Osteocyte (in vitro differentiated cells): ENCODE measurements around the gene CDKN3. TPM values are rescaled to one million over a fixed set of nuclear protein-coding genes. Genes with fewer than 3 reads are reported as not detected.
"Not testable (repeated sequence)": the region's sequence is repeated elsewhere in the genome, so short reads cannot be mapped to it uniquely, and the experiment has no call there.

ENCODE experiments used
- DNase-seq: peaks from one replicate; pipeline ENCODE4 v3.0.0; 2021; ENCODE audit warnings: mixed read lengths; ENCODE audit not compliant: unreplicated experiment; ENCODE audit errors: extremely low spot score
- H3K27ac Mint-ChIP-seq: one replicate; pipeline ENCODE4 v1.8.0; 2021; ENCODE audit warnings: mild to moderate bottlenecking, mixed read lengths; ENCODE audit not compliant: unreplicated experiment
- H3K27me3 Mint-ChIP-seq: one replicate; pipeline ENCODE4 v1.8.0; 2021; ENCODE audit warnings: mixed read lengths; ENCODE audit not compliant: unreplicated experiment
- H3K36me3 Mint-ChIP-seq: one replicate; pipeline ENCODE4 v1.8.0; 2021; ENCODE audit warnings: mixed read lengths; ENCODE audit not compliant: unreplicated experiment
- H3K4me1 Mint-ChIP-seq: one replicate; pipeline ENCODE4 v1.8.0; 2021; ENCODE audit warnings: mixed read lengths; ENCODE audit not compliant: unreplicated experiment
- H3K4me3 Mint-ChIP-seq: one replicate; pipeline ENCODE4 v1.8.0; 2021; ENCODE audit warnings: mild to moderate bottlenecking, moderate library complexity, mixed read lengths; ENCODE audit not compliant: unreplicated experiment
- H3K9me3 Mint-ChIP-seq: one replicate; pipeline ENCODE4 v1.8.0; 2021; ENCODE audit warnings: mixed read lengths; ENCODE audit not compliant: unreplicated experiment
- CTCF ChIP-seq: fragments of 200-600 bp; sonication (generic); IDR thresholded peaks from 2 replicates; pipeline ENCODE4 v1.5.0; 2021; ENCODE audit warnings: antibody characterized with exemption, mild to moderate bottlenecking, moderate library complexity
- total RNA-seq: library from RNA; stranded (reverse); gene quantifications from 2 replicates; pipeline ENCODE4 v1.2.1, GENCODE V29; 2021

CDKN3 gene
- total RNA-seq, 1 donor from 2014 or later = 8.5 TPM

- no peaks in the 10 kb centered on the region for H3K36me3 Mint-ChIP-seq
- no peak overlapping the region for H3K27ac Mint-ChIP-seq
- H3K27me3 Mint-ChIP-seq = peaks cover 7% of the 10 kb centered on the region
- TF ChIP-seq CTCF = no peak
- H3K4me1 Mint-ChIP-seq = peaks cover 6% of the 10 kb centered on the region
- no peak overlapping the region for H3K4me3 Mint-ChIP-seq
- no peaks in the 10 kb centered on the region for H3K9me3 Mint-ChIP-seq
- no peak for DNase-seq
Measured at GRCh38 chr14:54451121-54451601, 54.4 kb downstream of the CDKN3 start.

- Mint-ChIP-seq H3K4me3 (no peak overlapping the region), H3K4me1 (peaks cover 5% of the 10 kb centered on the region), H3K9me3 (no peaks in the 10 kb centered on the region), H3K27ac (no peak overlapping the region), H3K36me3 (no peaks in the 10 kb centered on the region), H3K27me3 (peaks cover 7% of the 10 kb centered on the region)
- no peak for TF ChIP-seq CTCF
- DNase-seq = no peak
Measured at GRCh38 chr14:54451961-54452360, 55.2 kb downstream of the CDKN3 start.

GRCh38 chr14:54453252-54453651 lies 56.4 kb downstream of the CDKN3 start:
- Mint-ChIP-seq H3K4me3 (no peak overlapping the region), H3K27me3 (peaks cover 7% of the 10 kb centered on the region), H3K9me3 (no peaks in the 10 kb centered on the region), H3K36me3 (no peaks in the 10 kb centered on the region), H3K27ac (no peak overlapping the region), H3K4me1 (peaks cover 5% of the 10 kb centered on the region)
- TF ChIP-seq CTCF = no peak
- no peak for DNase-seq

- not testable (repeated sequence) for H3K4me1 Mint-ChIP-seq, H3K27ac Mint-ChIP-seq, DNase-seq, H3K27me3 Mint-ChIP-seq, H3K9me3 Mint-ChIP-seq, H3K36me3 Mint-ChIP-seq, H3K4me3 Mint-ChIP-seq
Measured at GRCh38 chr14:54453990-54454389, 57.2 kb downstream of the CDKN3 start.

GRCh38 chr14:54455363-54455762 lies 58.6 kb downstream of the CDKN3 start:
- H3K4me3 Mint-ChIP-seq = no peak overlapping the region
- H3K9me3 Mint-ChIP-seq = peaks cover 3% of the 10 kb centered on the region
- peaks cover 5% of the 10 kb centered on the region for H3K4me1 Mint-ChIP-seq
- no peak for DNase-seq
- H3K27ac Mint-ChIP-seq = no peak overlapping the region
- no peaks in the 10 kb centered on the region for H3K36me3 Mint-ChIP-seq
- TF ChIP-seq CTCF = no peak
- H3K27me3 Mint-ChIP-seq = no peaks in the 10 kb centered on the region

GRCh38 chr14:54456820-54457608 lies 60.2 kb downstream of the CDKN3 start:
- H3K4me1 Mint-ChIP-seq, DNase-seq, H3K27me3 Mint-ChIP-seq, H3K4me3 Mint-ChIP-seq, H3K27ac Mint-ChIP-seq, H3K9me3 Mint-ChIP-seq, H3K36me3 Mint-ChIP-seq: not testable (repeated sequence)
